HepG2 (cell line): ENCODE measurements around the gene FSCN2. TPM values are rescaled to one million over a fixed set of nuclear protein-coding genes. Genes with fewer than 3 reads are reported as not detected.

Experiments
- ASH2L ChIP-seq: fragments of 300-600, 200-600 bp; sonication (generic); IDR thresholded peaks from 2 replicates; pipeline ENCODE4 v1.7.0; 2017; ENCODE audit warnings: low read depth, mild to moderate bottlenecking, moderate library complexity, mixed read lengths, low read length; ENCODE audit not compliant: insufficient read length
- FLYWCH1 ChIP-seq: sonication (generic); formaldehyde crosslinking; IDR thresholded peaks from 2 replicates; pipeline ENCODE4 v1.8.1; 2023; ENCODE audit warnings: mild to moderate bottlenecking, missing genetic modification reagents
- JUND ChIP-seq: sonication (generic); formaldehyde crosslinking; IDR thresholded peaks from 2 replicates; pipeline ENCODE4 v1.8.0; 2022; ENCODE audit warnings: mild to moderate bottlenecking, missing genetic modification reagents
- KLF12 ChIP-seq: sonication (generic); formaldehyde crosslinking; IDR thresholded peaks from 2 replicates; pipeline ENCODE4 v1.4.0; 2020; ENCODE audit warnings: missing genetic modification reagents, borderline replicate concordance
- MIXL1 ChIP-seq: IDR thresholded peaks from 2 replicates; pipeline ENCODE4 v1.6.1; 2016
- NFYB ChIP-seq: sonication (generic); formaldehyde crosslinking; IDR thresholded peaks from 2 replicates; pipeline ENCODE4 v1.4.0; 2020; ENCODE audit warnings: missing genetic modification reagents
- NR1H2 ChIP-seq: sonication (generic); formaldehyde crosslinking; IDR thresholded peaks from 2 replicates; pipeline ENCODE4 v1.8.1; 2022; ENCODE audit warnings: low read depth, missing genetic modification reagents, borderline replicate concordance
- PAX8 ChIP-seq: sonication (generic); formaldehyde crosslinking; IDR thresholded peaks from 2 replicates; pipeline ENCODE4 v1.8.0; 2022; ENCODE audit warnings: mild to moderate bottlenecking, missing genetic modification reagents, borderline replicate concordance
- PHF8 ChIP-seq: sonication (generic); formaldehyde crosslinking; IDR thresholded peaks from 2 replicates; pipeline ENCODE4 v1.5.0; 2020; ENCODE audit warnings: missing genetic modification reagents
- RFX5 ChIP-seq: IDR thresholded peaks from 2 replicates; pipeline ENCODE4 v1.6.1; 2011; ENCODE audit warnings: low read depth, low read length, improper control_type of control experiment
- SALL2 ChIP-seq: sonication (generic); formaldehyde crosslinking; IDR thresholded peaks from 2 replicates; pipeline ENCODE4 v1.8.1; 2023; ENCODE audit warnings: mild to moderate bottlenecking, missing genetic modification reagents, inconsistent platforms
- ZBTB20 ChIP-seq: sonication (generic); formaldehyde crosslinking; IDR thresholded peaks from 2 replicates; pipeline ENCODE4 v1.8.1; 2023; ENCODE audit warnings: missing genetic modification reagents, low read depth, mild to moderate bottlenecking, borderline replicate concordance
- ZMYM3 ChIP-seq: sonication (generic); formaldehyde crosslinking; IDR thresholded peaks from 2 replicates; pipeline ENCODE4 v1.5.1; 2020; ENCODE audit warnings: mild to moderate bottlenecking, missing genetic modification reagents
- ZNF205 ChIP-seq: IDR thresholded peaks from 2 replicates; pipeline ENCODE4 v1.6.1; 2018; ENCODE audit warnings: missing biosample characterization, missing genetic modification reagents
- ZNF543 ChIP-seq: sonication (generic); formaldehyde crosslinking; IDR thresholded peaks from 2 replicates; pipeline ENCODE4 v1.4.0; 2020; ENCODE audit warnings: mild to moderate bottlenecking, missing genetic modification reagents
- ZNF556 ChIP-seq: sonication (generic); formaldehyde crosslinking; IDR thresholded peaks from 2 replicates; pipeline ENCODE4 v1.4.0; 2020; ENCODE audit warnings: mild to moderate bottlenecking, missing genetic modification reagents, borderline replicate concordance
- ZNF572 ChIP-seq: sonication (generic); formaldehyde crosslinking; IDR thresholded peaks from 2 replicates; pipeline ENCODE4 v1.5.1; 2020; ENCODE audit warnings: mild to moderate bottlenecking, missing genetic modification reagents
- ZNF644 ChIP-seq: IDR thresholded peaks from 2 replicates; pipeline ENCODE4 v1.6.1; 2016; ENCODE audit warnings: low read depth
- ZSCAN12 ChIP-seq: sonication (generic); formaldehyde crosslinking; IDR thresholded peaks from 2 replicates; pipeline ENCODE4 v1.9.0; 2021; ENCODE audit warnings: mild to moderate bottlenecking, missing genetic modification reagents
- polyA plus RNA-seq, 8 experiments: library from polyadenylated mRNA; depleted of rRNA in 3 of 8; stranded (reverse) in 7 of 8; unstranded in 1 of 8; fragments of >200 nt; fragmentation: Illumina TruSeq in 4 of 8; extraction: Trizol in 4 of 8; gene quantifications; 2 replicates each; pipeline versions ENCODE4 v1.2.1 to v1.2.3, GENCODE V29; 2011 to 2016; ENCODE audit warnings: low read depth in 4 of 8, missing spikeins in 1 of 8, mixed read lengths in 1 of 8; ENCODE audit not compliant: insufficient read depth in 1 of 8
- total RNA-seq, 5 experiments: library from RNA; depleted of rRNA; stranded (reverse); fragments of >200 nt; fragmentation: Illumina TruSeq; extraction: Trizol; gene quantifications; 2 replicates each; pipeline ENCODE4 v1.2.3, GENCODE V29; 2016; ENCODE audit warnings: low read depth in 1 of 5
- TF ChIP-seq, protein P1 (sequence below): sonication (generic); formaldehyde crosslinking; IDR thresholded peaks from 2 replicates; pipeline ENCODE4 v1.5.0; 2020; ENCODE audit warnings: mild to moderate bottlenecking, missing genetic modification reagents
- TF ChIP-seq, protein P2 (sequence below): sonication (generic); formaldehyde crosslinking; IDR thresholded peaks from 2 replicates; pipeline ENCODE4 v1.5.0; 2020; ENCODE audit warnings: missing genetic modification reagents
- TF ChIP-seq, protein P3 (sequence below): sonication (generic); formaldehyde crosslinking; IDR thresholded peaks from 2 replicates; pipeline ENCODE4 v1.8.0; 2022; ENCODE audit warnings: mild to moderate bottlenecking, missing genetic modification reagents, moderate library complexity
- TF ChIP-seq, protein P4 (sequence below): sonication (generic); formaldehyde crosslinking; IDR thresholded peaks from 2 replicates; pipeline ENCODE4 v1.8.1; 2022; ENCODE audit warnings: mild to moderate bottlenecking, missing genetic modification reagents
- TF ChIP-seq, protein P5 (sequence below): IDR thresholded peaks from 2 replicates; pipeline ENCODE4 v1.6.1; 2018; ENCODE audit warnings: missing genetic modification reagents

The FSCN2 gene
- total and polyA plus RNA-seq, 2 of the 13 experiments (the other 11 are each of a cell fraction or from before 2014, with no cell fraction given) = 0.09 TPM; not detected in 1

DNA sequence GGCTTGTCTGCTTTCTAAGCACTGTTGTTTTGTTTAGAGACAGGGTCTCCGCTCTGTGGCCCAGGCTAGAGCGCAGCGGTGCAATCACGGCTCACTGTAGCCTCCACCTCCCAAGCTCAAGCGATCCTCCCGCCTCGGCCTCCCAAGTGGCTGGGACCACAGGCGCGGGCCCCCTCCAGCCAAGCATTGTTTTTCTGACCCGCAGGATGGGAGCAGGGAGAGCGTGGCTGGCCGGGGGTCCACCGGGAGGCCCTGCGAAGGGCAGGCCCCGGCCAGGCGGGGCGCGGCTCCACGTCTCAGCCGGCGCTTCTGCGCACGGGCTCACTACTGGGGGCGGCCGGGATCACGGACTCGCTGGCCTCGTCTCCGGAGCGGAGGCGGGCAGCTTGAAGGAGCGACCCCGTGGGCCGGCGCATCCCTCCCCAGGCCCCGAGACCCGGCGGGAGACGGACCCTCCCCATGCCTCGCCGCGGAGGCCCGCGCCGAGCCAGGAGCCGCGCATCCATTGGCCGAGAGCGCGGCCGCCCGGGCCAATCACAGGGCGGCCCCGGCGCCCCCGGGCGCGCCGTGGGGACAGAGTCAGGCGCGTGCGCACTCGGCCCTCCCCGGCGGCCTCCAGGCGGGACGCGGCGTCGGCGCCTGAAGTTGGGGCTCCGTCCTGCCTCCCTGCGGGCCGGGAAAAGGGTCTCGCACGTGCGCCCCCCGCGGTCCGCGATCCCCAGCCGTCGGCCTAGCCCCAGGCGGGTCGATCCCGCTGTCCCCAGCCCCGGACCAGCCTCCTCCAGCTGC is 40.5 kb upstream of the FSCN2 start (continued):
- TF ChIP-seq, protein P1, sequence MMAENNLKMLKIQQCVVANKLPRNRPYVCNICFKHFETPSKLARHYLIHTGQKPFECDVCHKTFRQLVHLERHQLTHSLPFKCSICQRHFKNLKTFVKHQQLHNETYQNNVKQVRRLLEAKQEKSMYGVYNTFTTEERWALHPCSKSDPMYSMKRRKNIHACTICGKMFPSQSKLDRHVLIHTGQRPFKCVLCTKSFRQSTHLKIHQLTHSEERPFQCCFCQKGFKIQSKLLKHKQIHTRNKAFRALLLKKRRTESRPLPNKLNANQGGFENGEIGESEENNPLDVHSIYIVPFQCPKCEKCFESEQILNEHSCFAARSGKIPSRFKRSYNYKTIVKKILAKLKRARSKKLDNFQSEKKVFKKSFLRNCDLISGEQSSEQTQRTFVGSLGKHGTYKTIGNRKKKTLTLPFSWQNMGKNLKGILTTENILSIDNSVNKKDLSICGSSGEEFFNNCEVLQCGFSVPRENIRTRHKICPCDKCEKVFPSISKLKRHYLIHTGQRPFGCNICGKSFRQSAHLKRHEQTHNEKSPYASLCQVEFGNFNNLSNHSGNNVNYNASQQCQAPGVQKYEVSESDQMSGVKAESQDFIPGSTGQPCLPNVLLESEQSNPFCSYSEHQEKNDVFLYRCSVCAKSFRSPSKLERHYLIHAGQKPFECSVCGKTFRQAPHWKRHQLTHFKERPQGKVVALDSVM = peak; percentile 97
- TF ChIP-seq ZNF644 (CRISPR knock-in tag) (no peak), ASH2L (no peak), PAX8 (peak; percentile 61; the same call in 1 of the 2 replicates), ZBTB20 (0 out of 2 replicates have a peak, but pooled peaks have one; percentile 26), ZNF556 (CRISPR knock-in tag) (0 out of 2 replicates have a peak, but pooled peaks have one; percentile 51), ZMYM3 (CRISPR knock-in tag) (peak; percentile 61; the same call in 1 of the 2 replicates), RFX5 (no peak), MIXL1 (CRISPR knock-in tag) (no peak), SALL2 (CRISPR knock-in tag) (peak; percentile 36; the same call in 1 of the 2 replicates), ZNF543 (CRISPR knock-in tag) (peak; percentile 28; the same call in 1 of the 2 replicates), FLYWCH1 (CRISPR knock-in tag) (no peak), ZNF205 (CRISPR knock-in tag) (0 out of 2 replicates have a peak, but pooled peaks have one; percentile 38), PHF8 (CRISPR knock-in tag) (peak; percentile 81), ZSCAN12 (CRISPR knock-in tag) (no peak), KLF12 (CRISPR knock-in tag) (peak; percentile 73; the same call in 1 of the 2 replicates), NFYB (CRISPR knock-in tag) (peak; percentile 74), NR1H2 (CRISPR knock-in tag) (0 out of 2 replicates have a peak, but pooled peaks have one; percentile 75), JUND (CRISPR knock-in tag) (no peak), ZNF572 (CRISPR knock-in tag) (no peak)
- TF ChIP-seq, protein P2, sequence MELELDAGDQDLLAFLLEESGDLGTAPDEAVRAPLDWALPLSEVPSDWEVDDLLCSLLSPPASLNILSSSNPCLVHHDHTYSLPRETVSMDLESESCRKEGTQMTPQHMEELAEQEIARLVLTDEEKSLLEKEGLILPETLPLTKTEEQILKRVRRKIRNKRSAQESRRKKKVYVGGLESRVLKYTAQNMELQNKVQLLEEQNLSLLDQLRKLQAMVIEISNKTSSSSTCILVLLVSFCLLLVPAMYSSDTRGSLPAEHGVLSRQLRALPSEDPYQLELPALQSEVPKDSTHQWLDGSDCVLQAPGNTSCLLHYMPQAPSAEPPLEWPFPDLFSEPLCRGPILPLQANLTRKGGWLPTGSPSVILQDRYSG (CRISPR knock-in tag) = peak; percentile 84; the same call in 1 of the 2 replicates
- TF ChIP-seq, protein P3, sequence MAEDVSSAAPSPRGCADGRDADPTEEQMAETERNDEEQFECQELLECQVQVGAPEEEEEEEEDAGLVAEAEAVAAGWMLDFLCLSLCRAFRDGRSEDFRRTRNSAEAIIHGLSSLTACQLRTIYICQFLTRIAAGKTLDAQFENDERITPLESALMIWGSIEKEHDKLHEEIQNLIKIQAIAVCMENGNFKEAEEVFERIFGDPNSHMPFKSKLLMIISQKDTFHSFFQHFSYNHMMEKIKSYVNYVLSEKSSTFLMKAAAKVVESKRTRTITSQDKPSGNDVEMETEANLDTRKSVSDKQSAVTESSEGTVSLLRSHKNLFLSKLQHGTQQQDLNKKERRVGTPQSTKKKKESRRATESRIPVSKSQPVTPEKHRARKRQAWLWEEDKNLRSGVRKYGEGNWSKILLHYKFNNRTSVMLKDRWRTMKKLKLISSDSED (CRISPR knock-in tag) = 0 out of 2 replicates have a peak, but pooled peaks have one; percentile 77
- TF ChIP-seq, protein P4, sequence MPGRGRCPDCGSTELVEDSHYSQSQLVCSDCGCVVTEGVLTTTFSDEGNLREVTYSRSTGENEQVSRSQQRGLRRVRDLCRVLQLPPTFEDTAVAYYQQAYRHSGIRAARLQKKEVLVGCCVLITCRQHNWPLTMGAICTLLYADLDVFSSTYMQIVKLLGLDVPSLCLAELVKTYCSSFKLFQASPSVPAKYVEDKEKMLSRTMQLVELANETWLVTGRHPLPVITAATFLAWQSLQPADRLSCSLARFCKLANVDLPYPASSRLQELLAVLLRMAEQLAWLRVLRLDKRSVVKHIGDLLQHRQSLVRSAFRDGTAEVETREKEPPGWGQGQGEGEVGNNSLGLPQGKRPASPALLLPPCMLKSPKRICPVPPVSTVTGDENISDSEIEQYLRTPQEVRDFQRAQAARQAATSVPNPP (CRISPR knock-in tag) = peak; percentile 47; the same call in 1 of the 2 replicates
- TF ChIP-seq, protein P5, sequence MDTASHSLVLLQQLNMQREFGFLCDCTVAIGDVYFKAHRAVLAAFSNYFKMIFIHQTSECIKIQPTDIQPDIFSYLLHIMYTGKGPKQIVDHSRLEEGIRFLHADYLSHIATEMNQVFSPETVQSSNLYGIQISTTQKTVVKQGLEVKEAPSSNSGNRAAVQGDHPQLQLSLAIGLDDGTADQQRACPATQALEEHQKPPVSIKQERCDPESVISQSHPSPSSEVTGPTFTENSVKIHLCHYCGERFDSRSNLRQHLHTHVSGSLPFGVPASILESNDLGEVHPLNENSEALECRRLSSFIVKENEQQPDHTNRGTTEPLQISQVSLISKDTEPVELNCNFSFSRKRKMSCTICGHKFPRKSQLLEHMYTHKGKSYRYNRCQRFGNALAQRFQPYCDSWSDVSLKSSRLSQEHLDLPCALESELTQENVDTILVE (CRISPR knock-in tag) = no peak
